Activated B cell treated with CpG ODN at 0.5 μM for 24 hours (primary cell): ENCODE data around the gene DSCAML1. TPM values are rescaled to one million over a fixed set of nuclear protein-coding genes. Genes with fewer than 3 reads are reported as not detected.

ENCODE experiments used
- ATAC-seq: fragments of 200-7000 bp; cut with Tn5 transposase; one replicate; pipeline ENCODE4 v1.10.0; 2021; ENCODE audit warnings: low read depth, mild to moderate bottlenecking, moderate library complexity
- CTCF ChIA-PET: fragments of 350-600 bp; sonication (Branson Sonifier 250); formaldehyde crosslinking; loops from one replicate; lab custom pipeline; 2021; ENCODE audit warnings: antibody characterized with exemption; lab: Charles Lee
- POLR2A ChIA-PET: fragments of 350-600 bp; sonication (Branson Sonifier 250); formaldehyde crosslinking; loops from one replicate; lab custom pipeline; 2021; ENCODE audit warnings: antibody characterized with exemption; lab: Charles Lee
- DNase-seq: peaks from one replicate; pipeline ENCODE4 v3.0.0; 2022
- H3K27ac Mint-ChIP-seq: one replicate; pipeline ENCODE4 v1.8.0; 2020; ENCODE audit warnings: mixed read lengths
- H3K27me3 Mint-ChIP-seq: one replicate; pipeline ENCODE4 v1.8.0; 2021; ENCODE audit warnings: mixed read lengths
- H3K36me3 Mint-ChIP-seq: one replicate; pipeline ENCODE4 v1.8.0; 2021; ENCODE audit warnings: low read depth, mixed read lengths
- H3K4me1 Mint-ChIP-seq: one replicate; pipeline ENCODE4 v1.8.0; 2021; ENCODE audit warnings: mixed read lengths
- H3K4me3 Mint-ChIP-seq: one replicate; pipeline ENCODE4 v1.8.0; 2020; ENCODE audit warnings: mild to moderate bottlenecking, mixed read lengths
- H3K9me3 Mint-ChIP-seq: one replicate; pipeline ENCODE4 v1.8.0; 2020; ENCODE audit warnings: mixed read lengths
- intact Hi-C: fragments of 100-400 bp; cut with micrococcal nuclease; formaldehyde crosslinking; loops from one replicate; pipeline ENCODE4 v1.15.1; 2024
- total RNA-seq: library from RNA; stranded (reverse); gene quantifications from 2 replicates; pipeline ENCODE4 v1.2.3, GENCODE V29; 2022
- TF ChIP-seq, protein P1 (sequence below): fragments of 200-600 bp; IDR thresholded peaks from one replicate; pipeline ENCODE4 v1.8.0; 2022; ENCODE audit warnings: antibody characterized with exemption, mild to moderate bottlenecking

DSCAML1 gene
- total RNA-seq, 1 donor from 2014 or later: 3.6 TPM

DNA sequence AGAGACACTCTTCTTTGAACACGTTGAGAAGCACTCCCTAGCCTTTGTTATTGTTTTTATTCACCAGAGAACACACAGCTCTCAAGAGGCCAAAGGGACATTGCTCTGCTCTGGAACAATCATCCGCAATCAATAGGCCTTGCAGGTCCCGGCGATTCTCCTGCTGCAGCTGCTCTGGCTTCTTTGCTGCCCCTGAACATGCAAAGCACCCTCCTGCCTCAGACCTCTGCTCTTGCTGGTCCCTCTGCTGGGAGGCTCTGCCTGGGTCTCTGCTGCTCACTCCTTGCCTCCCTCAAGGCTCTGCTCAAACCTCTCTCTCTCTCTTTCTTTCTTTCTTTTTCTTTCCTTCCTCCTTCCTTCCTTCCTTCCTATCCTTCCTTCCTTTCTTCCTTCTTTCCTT, 232.7 kb downstream of the DSCAML1 start:
- DNase-seq: no peak
- H3K4me3 Mint-ChIP-seq: no peak overlapping the region
- no peaks in the 10 kb centered on the region for H3K9me3 Mint-ChIP-seq
- CTCF ChIA-PET: no interaction called here
- no peak for ATAC-seq
- POLR2A ChIA-PET: no interaction called here
- H3K27me3 Mint-ChIP-seq: peaks cover 7% of the 10 kb centered on the region
- H3K27ac Mint-ChIP-seq: no peak overlapping the region
- no peaks in the 10 kb centered on the region for H3K36me3 Mint-ChIP-seq
- intact Hi-C loops: no loop called here
- TF ChIP-seq, protein P1, sequence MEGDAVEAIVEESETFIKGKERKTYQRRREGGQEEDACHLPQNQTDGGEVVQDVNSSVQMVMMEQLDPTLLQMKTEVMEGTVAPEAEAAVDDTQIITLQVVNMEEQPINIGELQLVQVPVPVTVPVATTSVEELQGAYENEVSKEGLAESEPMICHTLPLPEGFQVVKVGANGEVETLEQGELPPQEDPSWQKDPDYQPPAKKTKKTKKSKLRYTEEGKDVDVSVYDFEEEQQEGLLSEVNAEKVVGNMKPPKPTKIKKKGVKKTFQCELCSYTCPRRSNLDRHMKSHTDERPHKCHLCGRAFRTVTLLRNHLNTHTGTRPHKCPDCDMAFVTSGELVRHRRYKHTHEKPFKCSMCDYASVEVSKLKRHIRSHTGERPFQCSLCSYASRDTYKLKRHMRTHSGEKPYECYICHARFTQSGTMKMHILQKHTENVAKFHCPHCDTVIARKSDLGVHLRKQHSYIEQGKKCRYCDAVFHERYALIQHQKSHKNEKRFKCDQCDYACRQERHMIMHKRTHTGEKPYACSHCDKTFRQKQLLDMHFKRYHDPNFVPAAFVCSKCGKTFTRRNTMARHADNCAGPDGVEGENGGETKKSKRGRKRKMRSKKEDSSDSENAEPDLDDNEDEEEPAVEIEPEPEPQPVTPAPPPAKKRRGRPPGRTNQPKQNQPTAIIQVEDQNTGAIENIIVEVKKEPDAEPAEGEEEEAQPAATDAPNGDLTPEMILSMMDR: no peak
- no peaks in the 10 kb centered on the region for H3K4me1 Mint-ChIP-seq

DNA sequence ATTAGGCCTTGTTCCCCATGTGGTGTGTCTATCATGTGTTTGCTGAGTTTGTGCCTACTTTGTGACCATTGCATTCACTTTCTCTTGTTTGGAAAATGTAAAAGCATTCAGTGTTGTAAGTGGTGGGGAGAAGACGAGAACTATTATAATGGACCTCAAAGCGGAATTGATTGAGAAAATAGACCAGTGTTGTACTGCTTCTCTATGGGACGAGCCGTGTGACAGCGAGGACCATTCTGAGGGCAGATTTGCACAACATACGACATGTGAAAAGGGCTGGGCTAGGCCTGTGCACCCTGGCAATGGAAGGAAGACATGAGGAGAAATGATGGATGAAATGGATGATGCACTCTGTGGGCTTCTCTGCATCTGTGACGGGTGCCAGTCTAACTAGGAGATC, 233.5 kb downstream of the DSCAML1 start:
- POLR2A ChIA-PET: no interaction called here
- Mint-ChIP-seq H3K27ac (no peak overlapping the region), H3K4me1 (no peaks in the 10 kb centered on the region), H3K27me3 (peaks cover 7% of the 10 kb centered on the region), H3K4me3 (no peak overlapping the region), H3K36me3 (no peaks in the 10 kb centered on the region), H3K9me3 (no peaks in the 10 kb centered on the region)
- ATAC-seq (no peak), DNase-seq (no peak)
- intact Hi-C loops: no loop called here
- TF ChIP-seq, protein P1: no peak
- CTCF ChIA-PET: no interaction called here

- no peaks in the 10 kb centered on the region for H3K9me3 Mint-ChIP-seq
- H3K27me3 Mint-ChIP-seq: peaks cover 7% of the 10 kb centered on the region
- DNase-seq (no peak), ATAC-seq (no peak)
- H3K27ac Mint-ChIP-seq: no peak overlapping the region
- H3K4me3 Mint-ChIP-seq: no peak overlapping the region
- TF ChIP-seq, protein P1: no peak
- intact Hi-C loops: no loop called here
- no peaks in the 10 kb centered on the region for H3K36me3 Mint-ChIP-seq
- ChIA-PET POLR2A (no interaction called here), CTCF (no interaction called here)
- H3K4me1 Mint-ChIP-seq: no peaks in the 10 kb centered on the region
Measured at GRCh38 chr11:117562136-117562535, 234.9 kb downstream of the DSCAML1 start.

GRCh38 chr11:117560780-117561530, 236.1 kb downstream of the DSCAML1 start:
- H3K36me3 Mint-ChIP-seq: no peaks in the 10 kb centered on the region
- CTCF ChIA-PET: no interaction called here
- no peaks in the 10 kb centered on the region for H3K9me3 Mint-ChIP-seq
- POLR2A ChIA-PET: no interaction called here
- no peak overlapping the region for H3K4me3 Mint-ChIP-seq
- TF ChIP-seq, protein P1: no peak
- peaks cover 7% of the 10 kb centered on the region for H3K27me3 Mint-ChIP-seq
- ATAC-seq (no peak), DNase-seq (no peak)
- no peak overlapping the region for H3K27ac Mint-ChIP-seq
- no peaks in the 10 kb centered on the region for H3K4me1 Mint-ChIP-seq
- intact Hi-C loops: no loop called here

DNA sequence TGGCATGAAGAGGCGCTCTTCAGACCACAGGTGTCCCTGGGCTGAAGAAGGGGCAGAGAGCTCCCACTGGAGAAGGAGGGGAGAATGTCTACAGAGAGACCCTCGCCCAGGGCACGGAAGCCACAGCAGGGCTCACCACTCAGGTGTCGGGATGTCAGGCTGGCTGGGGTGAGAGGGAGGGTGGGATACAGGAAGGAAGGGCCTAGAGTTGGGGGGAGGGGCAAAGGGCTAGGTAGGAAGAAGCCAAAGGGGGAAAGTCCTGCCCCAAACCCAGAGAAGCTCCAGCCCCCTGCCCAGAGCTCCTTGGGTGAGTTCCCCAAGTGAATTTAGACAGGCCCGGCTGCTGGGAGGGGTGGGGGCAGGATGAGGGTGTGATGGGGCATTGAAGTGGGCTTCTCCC, 237.3 kb downstream of the DSCAML1 start:
- no peaks in the 10 kb centered on the region for H3K36me3 Mint-ChIP-seq
- ChIA-PET POLR2A (no interaction called here), CTCF (no interaction called here)
- DNase-seq: no peak
- H3K4me3 Mint-ChIP-seq: no peak overlapping the region
- intact Hi-C loops: no loop called here
- TF ChIP-seq, protein P1: no peak
- ATAC-seq: no peak
- no peak overlapping the region for H3K27ac Mint-ChIP-seq
- H3K4me1 Mint-ChIP-seq: no peaks in the 10 kb centered on the region
- H3K27me3 Mint-ChIP-seq: no peaks in the 10 kb centered on the region
- H3K9me3 Mint-ChIP-seq: no peaks in the 10 kb centered on the region
